ENCODE results near the gene ZSWIM5.
"Not testable (repeated sequence)": the region's sequence is repeated elsewhere in the genome, so short reads cannot be mapped to it uniquely, and the experiment has no call there.

The ZSWIM5 gene

DNA sequence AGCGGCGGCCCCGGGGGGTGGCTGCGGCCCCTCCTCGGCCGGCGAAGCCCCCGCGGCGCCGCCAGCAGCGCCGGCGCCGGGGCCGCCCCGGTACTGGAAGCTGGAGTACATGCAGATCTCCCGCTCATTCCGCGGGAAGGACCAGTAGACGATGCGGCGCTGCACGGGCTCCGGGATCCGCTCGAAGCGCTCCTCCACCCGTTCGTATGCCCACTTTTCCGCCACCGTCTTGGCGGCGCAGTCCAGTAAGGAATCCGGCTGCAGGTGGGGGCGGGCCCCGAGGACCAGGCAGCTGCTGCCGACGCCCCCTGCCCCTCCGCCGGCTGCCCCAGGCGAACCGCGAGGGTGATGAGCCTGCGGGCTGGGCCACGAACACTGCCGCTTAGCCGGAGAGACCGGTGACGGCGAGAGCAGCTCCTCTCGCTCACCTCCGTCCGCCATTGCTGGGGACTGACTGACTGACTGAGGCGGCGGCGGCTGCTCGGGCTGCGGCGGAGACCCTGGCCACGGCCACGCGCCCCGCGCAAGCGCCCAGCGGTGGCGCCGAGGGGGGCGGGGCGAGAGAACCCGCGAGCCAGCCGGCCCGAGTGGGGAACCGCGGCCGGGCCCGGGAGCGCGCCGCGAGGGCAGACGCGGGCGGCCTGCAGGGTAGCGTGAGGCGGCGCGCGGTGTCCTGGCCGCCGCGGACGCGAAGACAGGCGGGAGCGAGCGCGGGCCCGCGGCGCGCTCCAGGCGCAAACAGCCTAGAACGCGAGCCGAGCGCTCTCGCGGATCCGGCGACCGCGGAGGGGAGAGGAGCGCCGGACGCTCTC, at the start of gene ZSWIM5:
TSS of gene ZSWIM5 (minus strand) at position 696 of the 812 bp plus-strand sequence. CDS start at position 441, 255 bp downstream.
- peaks cover 51% of the 10 kb centered on the region for H3K27me3 Mint-ChIP-seq (ENCODE audit: low read depth)
- H3K9me3 Mint-ChIP-seq: no peaks in the 10 kb centered on the region
- H3K4me1 Mint-ChIP-seq (ENCODE audit: low read depth): peaks cover 11% of the 10 kb centered on the region
- H3K27ac Mint-ChIP-seq: peak within 1 kb of the TSS; percentile 65
- peak within 1 kb of the TSS; percentile 86 for H3K4me3 Mint-ChIP-seq
- peaks cover 2% of the 10 kb centered on the region for H3K36me3 Mint-ChIP-seq (ENCODE audit: low read depth)

DNA sequence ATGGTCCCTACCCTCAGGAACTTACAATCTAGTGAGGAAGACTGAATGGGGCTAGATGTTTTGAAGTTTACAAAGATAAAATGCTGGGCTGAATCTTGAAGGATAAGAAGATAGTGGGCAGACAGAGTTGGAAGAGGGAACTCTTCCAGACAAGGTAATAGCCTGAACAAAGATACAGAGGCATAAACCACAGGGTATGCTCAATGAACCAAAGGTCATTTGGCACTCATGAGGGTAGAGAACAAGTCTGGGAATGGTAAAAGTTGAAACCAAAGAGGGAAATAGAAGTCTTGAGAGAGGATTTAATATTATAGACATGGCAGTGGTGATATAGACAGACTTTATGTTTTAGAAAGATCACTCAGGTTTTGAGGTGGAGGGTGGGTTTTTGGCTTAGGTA, 48.1 kb upstream of the ZSWIM5 start:
- H3K27me3 Mint-ChIP-seq (ENCODE audit: low read depth): peaks cover 15% of the 10 kb centered on the region
- H3K4me3 Mint-ChIP-seq: no peak overlapping the region
- no peaks in the 10 kb centered on the region for H3K36me3 Mint-ChIP-seq (ENCODE audit: low read depth)
- no peaks in the 10 kb centered on the region for H3K4me1 Mint-ChIP-seq (ENCODE audit: low read depth)
- H3K9me3 Mint-ChIP-seq: peaks cover 22% of the 10 kb centered on the region
- H3K27ac Mint-ChIP-seq: no peak overlapping the region

DNA sequence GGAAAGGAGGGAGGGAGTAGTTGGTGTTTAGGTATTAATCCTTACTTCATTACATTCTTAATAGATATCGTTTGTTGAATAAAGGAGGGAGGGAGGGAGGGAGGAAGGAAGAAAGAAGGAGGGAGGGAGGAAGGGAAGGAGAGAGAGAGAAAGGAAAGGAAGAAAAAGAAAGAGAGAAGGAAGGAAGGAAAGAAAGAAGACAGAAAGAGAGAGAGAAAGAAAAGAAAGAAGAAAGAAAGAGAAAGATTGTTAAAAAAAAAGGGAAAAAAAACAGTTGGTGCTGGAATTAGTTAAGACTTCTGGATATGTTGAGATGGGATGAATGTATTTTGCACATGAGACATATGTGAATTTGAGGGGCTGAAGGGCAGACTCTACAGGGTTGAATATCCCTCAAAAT, 44.1 kb upstream of the ZSWIM5 start:
- Mint-ChIP-seq H3K4me1 (ENCODE audit: low read depth) (no peaks in the 10 kb centered on the region), H3K27ac (no peak overlapping the region), H3K4me3 (no peak overlapping the region), H3K9me3 (peaks cover 9% of the 10 kb centered on the region), H3K27me3 (ENCODE audit: low read depth) (peaks cover 15% of the 10 kb centered on the region), H3K36me3 (ENCODE audit: low read depth) (no peaks in the 10 kb centered on the region)

DNA sequence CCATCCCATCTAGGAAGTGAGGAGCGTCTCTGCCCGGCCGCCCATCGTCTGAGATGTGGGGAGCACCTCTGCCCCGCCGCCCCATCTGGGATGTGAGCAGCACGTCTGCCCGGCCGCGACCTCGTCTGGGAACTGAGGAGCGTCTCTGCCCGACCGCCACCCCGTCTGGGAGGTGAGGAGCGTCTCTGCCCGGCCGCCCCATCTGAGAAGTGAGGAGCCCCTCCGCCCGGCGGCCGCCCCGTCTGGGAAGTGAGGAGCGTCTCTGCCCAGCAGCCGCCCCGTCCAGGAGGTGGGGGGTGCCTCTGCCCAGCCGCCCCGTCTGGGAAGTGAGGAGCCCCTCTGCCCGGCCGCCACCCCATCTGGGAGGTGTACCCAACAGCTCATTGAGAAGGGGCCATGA, 41.6 kb upstream of the ZSWIM5 start:
- H3K9me3 Mint-ChIP-seq: peaks cover 10% of the 10 kb centered on the region
- not testable (repeated sequence) for H3K4me1 Mint-ChIP-seq (ENCODE audit: low read depth); H3K36me3 Mint-ChIP-seq (ENCODE audit: low read depth); H3K27me3 Mint-ChIP-seq (ENCODE audit: low read depth); H3K4me3 Mint-ChIP-seq; H3K27ac Mint-ChIP-seq

DNA sequence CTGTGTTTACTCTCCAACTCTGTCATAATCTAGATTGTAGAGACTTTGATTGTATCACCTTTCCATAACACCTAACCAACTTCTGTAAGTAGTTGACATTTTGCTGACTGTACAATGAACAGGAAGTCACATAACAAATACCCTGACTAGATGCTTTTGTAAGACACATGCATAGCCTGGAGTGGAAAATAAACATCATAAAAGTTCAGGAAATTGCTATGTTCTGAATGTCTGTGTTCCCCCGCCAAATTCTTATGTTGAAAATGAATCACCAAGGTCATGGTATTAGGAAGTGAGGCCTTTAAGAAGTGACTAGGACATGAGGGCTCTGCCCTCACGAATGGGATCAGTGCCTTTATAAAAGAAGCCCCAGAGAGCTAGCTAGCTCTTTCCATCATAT, 40.4 kb upstream of the ZSWIM5 start:
- Mint-ChIP-seq H3K4me3 (no peak overlapping the region), H3K4me1 (ENCODE audit: low read depth) (no peaks in the 10 kb centered on the region), H3K27ac (no peak overlapping the region), H3K9me3 (peaks cover 23% of the 10 kb centered on the region), H3K27me3 (ENCODE audit: low read depth) (peaks cover 9% of the 10 kb centered on the region), H3K36me3 (ENCODE audit: low read depth) (no peaks in the 10 kb centered on the region)

DNA sequence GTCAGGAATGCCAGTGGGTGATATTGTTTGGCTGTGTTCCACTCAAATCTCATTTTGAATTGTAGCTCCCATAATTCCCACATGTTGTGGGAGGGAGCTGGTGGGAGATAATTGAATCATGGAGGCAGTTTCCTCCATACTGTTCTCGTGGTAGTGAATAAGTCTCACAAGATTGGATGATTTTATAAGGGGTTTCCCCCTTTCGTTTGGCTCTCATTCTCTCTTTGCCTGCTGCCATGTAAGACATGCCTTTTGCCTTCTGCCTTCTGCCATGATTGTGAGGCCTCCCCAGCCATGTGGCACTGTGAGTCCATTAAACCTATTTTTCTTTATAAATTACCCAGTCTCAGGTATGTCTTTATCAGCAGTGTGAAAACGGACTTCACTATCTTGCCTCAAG, 40.0 kb upstream of the ZSWIM5 start:
- H3K27ac Mint-ChIP-seq; H3K4me1 Mint-ChIP-seq (ENCODE audit: low read depth); H3K36me3 Mint-ChIP-seq (ENCODE audit: low read depth); H3K4me3 Mint-ChIP-seq; H3K27me3 Mint-ChIP-seq (ENCODE audit: low read depth): not testable (repeated sequence)
- H3K9me3 Mint-ChIP-seq: peaks cover 26% of the 10 kb centered on the region

DNA sequence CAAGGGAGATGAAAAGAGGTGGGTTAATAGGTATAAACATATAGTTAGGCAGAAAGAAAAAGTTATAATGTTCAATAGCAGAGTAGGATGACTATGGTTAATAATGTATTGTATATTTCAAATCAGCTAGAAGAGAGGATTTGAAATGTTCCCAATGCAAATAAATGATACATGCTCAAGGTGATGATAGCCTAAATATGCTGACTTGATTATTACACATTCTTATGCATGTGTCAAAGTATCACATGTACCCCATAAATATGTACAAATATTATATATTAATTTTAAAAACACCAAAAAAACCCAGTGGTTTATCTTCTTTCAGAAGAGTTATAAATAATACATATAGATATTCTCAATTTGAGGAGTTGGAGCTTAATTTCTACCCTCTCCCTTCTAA, 38.3 kb upstream of the ZSWIM5 start:
- Mint-ChIP-seq H3K9me3 (peaks cover 32% of the 10 kb centered on the region), H3K27ac (no peak overlapping the region), H3K36me3 (ENCODE audit: low read depth) (no peaks in the 10 kb centered on the region), H3K27me3 (ENCODE audit: low read depth) (no peaks in the 10 kb centered on the region), H3K4me1 (ENCODE audit: low read depth) (no peaks in the 10 kb centered on the region), H3K4me3 (no peak overlapping the region)

DNA sequence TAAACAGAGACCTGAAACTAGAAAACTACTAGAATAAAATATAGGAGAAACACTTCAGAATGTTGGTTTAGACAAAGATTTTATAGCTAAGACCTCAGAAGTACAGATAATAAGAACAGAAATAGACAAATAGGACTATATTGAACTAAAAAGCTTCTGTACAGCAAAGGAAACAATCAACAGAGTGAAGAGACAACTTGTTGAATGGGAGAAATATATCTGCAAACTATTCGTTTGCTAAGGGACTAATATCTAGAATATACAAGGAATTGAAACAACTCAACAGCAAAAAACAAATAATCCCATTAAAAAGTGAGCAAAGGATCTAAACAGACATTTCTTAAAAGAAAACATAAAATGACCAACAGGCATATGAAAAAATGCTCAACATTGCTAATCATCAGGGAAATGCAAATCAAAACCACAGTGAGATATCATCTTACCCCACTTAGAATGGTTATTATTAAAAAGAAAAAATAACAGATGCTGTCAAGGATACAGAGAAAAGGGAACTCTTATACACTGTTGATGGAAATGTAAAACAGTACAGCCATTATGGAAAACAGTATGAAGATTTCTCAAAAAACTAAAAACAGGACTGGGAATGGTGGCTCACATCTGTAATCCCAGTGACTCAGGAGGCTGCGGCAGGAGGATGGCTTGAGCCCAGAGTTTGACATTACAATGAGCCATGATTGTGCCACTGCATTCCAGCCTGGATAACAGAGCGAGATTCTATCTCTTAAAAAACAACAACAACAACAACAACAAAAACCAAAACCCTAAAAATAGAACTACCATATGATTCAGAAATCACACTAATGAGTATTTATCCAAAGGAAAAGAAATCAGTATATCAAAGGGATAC, 37.3 kb upstream of the ZSWIM5 start:
- no peaks in the 10 kb centered on the region for H3K27me3 Mint-ChIP-seq (ENCODE audit: low read depth)
- H3K36me3 Mint-ChIP-seq (ENCODE audit: low read depth): no peaks in the 10 kb centered on the region
- no peak overlapping the region for H3K27ac Mint-ChIP-seq
- H3K9me3 Mint-ChIP-seq: peaks cover 32% of the 10 kb centered on the region
- no peak overlapping the region for H3K4me3 Mint-ChIP-seq
- H3K4me1 Mint-ChIP-seq (ENCODE audit: low read depth): no peaks in the 10 kb centered on the region

DNA sequence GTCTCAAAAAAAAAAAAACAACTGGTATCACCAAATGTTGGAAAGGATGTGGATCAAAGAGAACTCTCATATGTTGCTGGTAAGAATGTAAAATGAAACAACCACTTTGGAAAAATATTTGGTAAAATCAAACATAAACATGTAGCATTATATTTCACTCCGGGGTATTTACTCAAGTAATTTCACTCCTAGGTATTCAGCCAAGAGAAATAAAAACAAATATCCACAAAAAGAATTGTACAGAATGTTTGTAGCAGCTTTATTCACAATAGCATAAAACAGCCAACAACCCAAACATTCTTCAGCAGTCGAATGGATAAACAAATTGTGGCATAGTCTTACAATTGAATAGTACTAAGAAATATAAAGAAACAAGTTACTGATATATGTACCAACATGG, 32.4 kb upstream of the ZSWIM5 start:
- no peak overlapping the region for H3K4me3 Mint-ChIP-seq
- H3K9me3 Mint-ChIP-seq: peaks cover 23% of the 10 kb centered on the region
- no peaks in the 10 kb centered on the region for H3K4me1 Mint-ChIP-seq (ENCODE audit: low read depth)
- no peaks in the 10 kb centered on the region for H3K27me3 Mint-ChIP-seq (ENCODE audit: low read depth)
- no peaks in the 10 kb centered on the region for H3K36me3 Mint-ChIP-seq (ENCODE audit: low read depth)
- no peak overlapping the region for H3K27ac Mint-ChIP-seq

DNA sequence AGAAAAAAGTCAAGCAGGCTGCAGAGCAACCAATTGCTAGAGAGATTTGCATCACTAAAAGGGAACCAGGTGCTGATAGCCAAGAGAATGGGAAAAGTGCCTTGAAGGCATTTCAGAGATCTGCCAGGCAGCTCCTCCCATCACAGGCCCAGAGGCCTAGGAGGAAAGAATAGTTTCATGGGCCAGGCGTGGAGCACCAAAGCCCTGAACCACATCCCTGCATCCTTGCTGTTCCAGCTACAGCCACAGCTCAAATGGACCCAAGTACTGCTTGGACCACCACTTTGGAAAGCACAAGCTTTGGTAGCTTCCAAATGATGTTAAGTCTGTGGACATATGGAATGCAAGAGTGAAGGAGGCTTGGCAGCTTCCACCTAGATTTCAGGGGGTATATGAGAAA, 29.7 kb upstream of the ZSWIM5 start:
- H3K4me1 Mint-ChIP-seq (ENCODE audit: low read depth): no peaks in the 10 kb centered on the region
- no peak overlapping the region for H3K4me3 Mint-ChIP-seq
- H3K27ac Mint-ChIP-seq: no peak overlapping the region
- peaks cover 7% of the 10 kb centered on the region for H3K9me3 Mint-ChIP-seq
- H3K27me3 Mint-ChIP-seq (ENCODE audit: low read depth): no peaks in the 10 kb centered on the region
- H3K36me3 Mint-ChIP-seq (ENCODE audit: low read depth): no peaks in the 10 kb centered on the region

DNA sequence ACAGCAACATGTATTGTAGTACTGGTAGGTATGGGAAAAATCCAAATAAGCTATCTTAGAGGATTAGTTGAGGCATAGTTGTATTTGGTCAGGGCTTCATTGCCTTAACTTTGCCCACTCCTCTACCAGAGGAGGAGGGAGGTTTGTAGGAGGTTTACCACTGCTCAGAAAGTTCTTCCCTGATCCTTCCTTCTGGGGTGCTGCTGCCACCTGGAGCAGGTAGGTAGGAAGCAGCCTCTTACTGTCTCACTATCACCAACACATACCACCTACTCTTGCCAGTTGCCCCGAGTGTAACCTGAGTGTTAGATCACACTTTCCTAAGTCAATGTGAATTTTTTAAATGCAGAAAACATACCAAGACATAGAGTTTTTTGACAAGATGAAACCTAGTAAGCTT, 24.1 kb upstream of the ZSWIM5 start:
- H3K27me3 Mint-ChIP-seq (ENCODE audit: low read depth): no peaks in the 10 kb centered on the region
- no peaks in the 10 kb centered on the region for H3K9me3 Mint-ChIP-seq
- no peak overlapping the region for H3K4me3 Mint-ChIP-seq
- H3K4me1 Mint-ChIP-seq (ENCODE audit: low read depth): no peaks in the 10 kb centered on the region
- no peak overlapping the region for H3K27ac Mint-ChIP-seq
- H3K36me3 Mint-ChIP-seq (ENCODE audit: low read depth): no peaks in the 10 kb centered on the region

DNA sequence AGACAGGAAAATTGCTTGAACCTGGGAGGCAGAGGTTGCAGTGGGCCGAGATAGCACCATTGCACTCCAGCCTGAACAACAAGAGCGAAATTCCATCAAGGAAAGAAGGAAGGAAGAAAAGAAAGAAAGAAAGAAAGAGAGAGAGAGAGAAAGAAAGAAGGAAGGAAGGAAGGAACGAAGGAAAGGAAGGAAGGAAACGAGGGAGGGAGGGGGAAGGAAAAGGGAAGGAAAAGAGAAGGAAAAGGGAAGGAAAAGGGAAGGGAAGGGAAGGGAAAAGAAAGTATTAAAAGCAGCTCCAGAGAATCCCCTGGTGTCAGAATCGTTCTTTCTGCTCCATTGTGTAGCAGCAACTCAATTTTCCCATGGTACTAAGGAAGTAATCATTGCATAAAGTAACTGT, 19.2 kb upstream of the ZSWIM5 start:
- H3K27me3 Mint-ChIP-seq (ENCODE audit: low read depth): no peaks in the 10 kb centered on the region
- H3K9me3 Mint-ChIP-seq: no peaks in the 10 kb centered on the region
- H3K36me3 Mint-ChIP-seq (ENCODE audit: low read depth): no peaks in the 10 kb centered on the region
- H3K4me3 Mint-ChIP-seq: no peak overlapping the region
- H3K27ac Mint-ChIP-seq: no peak overlapping the region
- no peaks in the 10 kb centered on the region for H3K4me1 Mint-ChIP-seq (ENCODE audit: low read depth)

DNA sequence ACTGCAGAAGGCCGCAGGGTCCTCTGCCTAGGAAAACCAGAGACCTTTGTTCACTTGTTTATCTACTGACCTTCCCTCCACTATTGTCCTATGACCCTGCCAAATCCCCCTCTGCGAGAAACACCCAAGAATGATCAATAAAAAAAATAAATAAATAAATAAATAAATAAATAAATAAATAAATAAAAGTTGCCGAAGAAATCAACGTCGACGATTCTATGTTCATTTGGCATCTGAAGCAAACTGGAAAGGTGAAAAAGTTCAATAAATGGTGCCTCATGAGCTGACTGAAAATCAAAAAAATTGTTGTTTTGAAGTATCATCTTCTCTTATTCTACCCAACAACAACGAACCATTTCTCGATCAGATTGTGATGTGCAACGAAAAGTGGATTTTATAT, 17.3 kb upstream of the ZSWIM5 start:
- H3K9me3 Mint-ChIP-seq; H3K4me1 Mint-ChIP-seq (ENCODE audit: low read depth); H3K27ac Mint-ChIP-seq; H3K36me3 Mint-ChIP-seq (ENCODE audit: low read depth); H3K4me3 Mint-ChIP-seq; H3K27me3 Mint-ChIP-seq (ENCODE audit: low read depth): not testable (repeated sequence)

DNA sequence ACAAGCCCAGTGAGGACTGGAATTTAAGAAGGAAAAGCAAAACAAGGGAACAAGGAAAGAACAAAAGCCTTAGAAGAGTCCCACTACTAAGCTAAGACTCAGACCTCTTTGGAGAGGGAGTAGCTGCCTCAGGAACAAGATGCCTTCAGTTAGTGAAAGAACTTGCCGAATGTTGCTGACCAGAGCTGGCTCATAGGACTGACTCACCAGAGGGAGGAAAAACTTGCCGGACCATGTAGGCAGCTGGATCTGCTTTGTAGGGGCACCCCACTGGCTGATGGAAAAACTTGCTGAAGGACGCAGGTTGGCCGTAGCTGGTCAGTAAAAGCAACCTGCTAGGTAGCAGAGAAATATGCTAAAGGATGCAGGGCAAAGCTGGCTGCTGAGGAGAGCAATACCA, 15.3 kb upstream of the ZSWIM5 start:
- Mint-ChIP-seq H3K9me3 (no peaks in the 10 kb centered on the region), H3K27me3 (ENCODE audit: low read depth) (no peaks in the 10 kb centered on the region), H3K27ac (no peak overlapping the region), H3K36me3 (ENCODE audit: low read depth) (no peaks in the 10 kb centered on the region), H3K4me3 (no peak overlapping the region), H3K4me1 (ENCODE audit: low read depth) (no peaks in the 10 kb centered on the region)

DNA sequence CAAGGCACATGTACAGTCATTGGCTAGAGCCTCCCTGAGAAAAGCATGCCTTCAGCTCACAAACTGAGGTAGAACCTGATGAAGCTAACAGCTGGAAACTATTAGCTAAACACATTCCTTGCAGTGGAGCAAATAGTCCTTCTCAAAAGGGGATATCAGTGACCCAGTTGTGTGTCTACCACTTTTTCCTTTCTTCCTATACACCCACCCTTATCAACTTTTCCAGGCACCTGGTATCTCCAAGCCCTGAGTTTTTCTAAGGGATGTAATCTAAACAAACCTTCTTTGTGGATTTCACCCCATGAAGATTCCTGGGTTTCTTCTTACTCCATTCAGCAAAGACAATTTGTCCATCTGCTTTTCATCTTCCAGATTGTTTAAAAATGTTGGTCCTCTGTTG, 10.5 kb upstream of the ZSWIM5 start:
- no peak overlapping the region for H3K4me3 Mint-ChIP-seq
- no peaks in the 10 kb centered on the region for H3K36me3 Mint-ChIP-seq (ENCODE audit: low read depth)
- H3K4me1 Mint-ChIP-seq (ENCODE audit: low read depth): no peaks in the 10 kb centered on the region
- no peaks in the 10 kb centered on the region for H3K27me3 Mint-ChIP-seq (ENCODE audit: low read depth)
- no peak overlapping the region for H3K27ac Mint-ChIP-seq
- no peaks in the 10 kb centered on the region for H3K9me3 Mint-ChIP-seq

Data from T-helper 1 cell treated with Interleukin-12 subunit alpha and Interleukin-12 subunit beta and Interleukin-4 antibody, amounts not matched to agents 30 μg/mL and 1 μg/mL, for 36 hours (primary cell).